HepG2 (cell line): Measurements from ENCODE around the gene PACSIN1. TPM values are rescaled to one million over a fixed set of nuclear protein-coding genes. Genes with fewer than 3 reads are reported as not detected.

Experiments used
- ARID5B ChIP-seq: IDR thresholded peaks from 2 replicates; pipeline ENCODE4 v1.4.0; 2020; ENCODE audit warnings: mild to moderate bottlenecking, missing genetic modification reagents
- DRAP1 ChIP-seq: IDR thresholded peaks from 2 replicates; pipeline ENCODE4 v1.6.1; 2016; ENCODE audit warnings: missing genetic modification reagents, missing compliant biosample characterization
- GZF1 ChIP-seq: sonication (generic); formaldehyde crosslinking; IDR thresholded peaks from 2 replicates; pipeline ENCODE4 v1.5.1; 2020; ENCODE audit warnings: mild to moderate bottlenecking, missing genetic modification reagents
- HBP1 ChIP-seq: IDR thresholded peaks from 2 replicates; pipeline ENCODE4 v1.6.1; 2016; ENCODE audit warnings: low read depth, control low read depth
- IKZF5 ChIP-seq: IDR thresholded peaks from 2 replicates; pipeline ENCODE4 v1.6.1; 2018; ENCODE audit warnings: missing genetic modification reagents, mild to moderate bottlenecking, missing compliant biosample characterization
- NFE2L1 ChIP-seq: sonication (generic); formaldehyde crosslinking; IDR thresholded peaks from 2 replicates; pipeline ENCODE4 v1.4.0; 2020; ENCODE audit warnings: missing genetic modification reagents, mild to moderate bottlenecking, borderline replicate concordance
- POGZ ChIP-seq: sonication (generic); formaldehyde crosslinking; IDR thresholded peaks from 2 replicates; pipeline ENCODE4 v1.4.0; 2020; ENCODE audit warnings: mild to moderate bottlenecking, missing genetic modification reagents
- PRDM10 ChIP-seq: sonication (generic); formaldehyde crosslinking; IDR thresholded peaks from 2 replicates; pipeline ENCODE4 v1.4.0; 2020; ENCODE audit warnings: low read depth, missing genetic modification reagents
- SIX4 ChIP-seq: sonication (generic); formaldehyde crosslinking; IDR thresholded peaks from 2 replicates; pipeline ENCODE4 v1.4.0; 2020; ENCODE audit warnings: missing genetic modification reagents
- SRY ChIP-seq: sonication (generic); formaldehyde crosslinking; IDR thresholded peaks from 2 replicates; pipeline ENCODE4 v1.8.0; 2022; ENCODE audit warnings: mild to moderate bottlenecking, missing genetic modification reagents
- THAP11 ChIP-seq: IDR thresholded peaks from 2 replicates; pipeline ENCODE4 v1.6.1; 2016; ENCODE audit warnings: missing biosample characterization, missing genetic modification reagents
- ZFP90 ChIP-seq: sonication (generic); formaldehyde crosslinking; IDR thresholded peaks from 2 replicates; pipeline ENCODE4 v1.8.0; 2022; ENCODE audit warnings: missing genetic modification reagents, mild to moderate bottlenecking, inconsistent platforms, borderline replicate concordance
- ZIK1 ChIP-seq: sonication (generic); formaldehyde crosslinking; IDR thresholded peaks from 2 replicates; pipeline ENCODE4 v1.5.0; 2020; ENCODE audit warnings: mild to moderate bottlenecking, low read depth, missing genetic modification reagents, borderline replicate concordance
- ZNF431 ChIP-seq: sonication (generic); formaldehyde crosslinking; IDR thresholded peaks from 2 replicates; pipeline ENCODE4 v1.9.0; 2022; ENCODE audit warnings: missing genetic modification reagents, low read depth, mild to moderate bottlenecking, borderline replicate concordance
- ZNF737 ChIP-seq: sonication (generic); formaldehyde crosslinking; IDR thresholded peaks from 2 replicates; pipeline ENCODE4 v1.5.0; 2020; ENCODE audit warnings: missing genetic modification reagents, mild to moderate bottlenecking, borderline replicate concordance
- ZSCAN20 ChIP-seq: sonication (generic); formaldehyde crosslinking; IDR thresholded peaks from 2 replicates; pipeline ENCODE4 v1.4.0; 2020; ENCODE audit warnings: missing genetic modification reagents, mild to moderate bottlenecking, borderline replicate concordance
- ZSCAN9 ChIP-seq: IDR thresholded peaks from 2 replicates; pipeline ENCODE4 v1.6.1; 2016; ENCODE audit warnings: borderline replicate concordance
- polyA plus RNA-seq, 8 experiments: library from polyadenylated mRNA; depleted of rRNA in 3 of 8; stranded (reverse) in 7 of 8; unstranded in 1 of 8; fragments of >200 nt; fragmentation: Illumina TruSeq in 4 of 8; extraction: Trizol in 4 of 8; gene quantifications; 2 replicates each; pipeline versions ENCODE4 v1.2.1 to v1.2.3, GENCODE V29; 2011 to 2016; ENCODE audit warnings: low read depth in 4 of 8, missing spikeins in 1 of 8, mixed read lengths in 1 of 8; ENCODE audit not compliant: insufficient read depth in 1 of 8
- total RNA-seq, 5 experiments: library from RNA; depleted of rRNA; stranded (reverse); fragments of >200 nt; fragmentation: Illumina TruSeq; extraction: Trizol; gene quantifications; 2 replicates each; pipeline ENCODE4 v1.2.3, GENCODE V29; 2016; ENCODE audit warnings: low read depth in 1 of 5

PACSIN1 gene
- total and polyA plus RNA-seq, 2 of the 13 experiments (the other 11 are each of a cell fraction or from before 2014, with no cell fraction given) = not detected

- TF ChIP-seq ARID5B (CRISPR knock-in tag) (peak; percentile 67), PRDM10 (CRISPR knock-in tag) (0 out of 2 replicates have a peak, but pooled peaks have one; percentile 17), ZNF737 (CRISPR knock-in tag) (peak; percentile 78; the same call in 1 of the 2 replicates), ZIK1 (0 out of 2 replicates have a peak, but pooled peaks have one; percentile 32), ZNF431 (peak; percentile 83; the same call in 1 of the 2 replicates), DRAP1 (peak; percentile 93), ZSCAN20 (CRISPR knock-in tag) (peak; percentile 23; the same call in 1 of the 2 replicates), ZFP90 (CRISPR knock-in tag) (0 out of 2 replicates have a peak, but pooled peaks have one; percentile 84), HBP1 (CRISPR knock-in tag) (peak; percentile 88), ZSCAN9 (CRISPR knock-in tag) (peak; percentile 80), GZF1 (peak; percentile 74), SRY (CRISPR knock-in tag) (peak; percentile 82), SIX4 (CRISPR knock-in tag) (0 out of 2 replicates have a peak, but pooled peaks have one; percentile 18), POGZ (CRISPR knock-in tag) (peak; percentile 79; the same call in 1 of the 2 replicates), THAP11 (CRISPR knock-in tag) (peak; percentile 88), IKZF5 (peak; percentile 29; the same call in 1 of the 2 replicates), NFE2L1 (CRISPR knock-in tag) (peak; percentile 34; the same call in 1 of the 2 replicates)
Observed at GRCh38 chr6:34425498-34426410, 40.1 kb upstream of the PACSIN1 start, which contains the start of gene RPS10 (continued).
